Muscle layer of duodenum (tissue), 2 donors: ENCODE data around the gene ACAP3.

ENCODE experiments used
- H3K27ac ChIP-seq: one replicate; pipeline ENCODE4 v1.7.0; 2013; ENCODE audit warnings: mild to moderate bottlenecking, low read length
- H3K27me3 ChIP-seq: one replicate; pipeline ENCODE4 v1.7.0; 2013; ENCODE audit warnings: low read depth, mild to moderate bottlenecking, control low read depth, low read length
- H3K36me3 ChIP-seq, 2 donors: one replicate each; pipeline ENCODE4 v1.7.0; 2013; ENCODE audit warnings: low read length in 2 of 2, control low read depth in 1 of 2, mild to moderate bottlenecking in 1 of 2; ENCODE audit not compliant: insufficient read depth in 2 of 2, control insufficient read depth in 1 of 2
- H3K4me1 ChIP-seq, 2 donors: one replicate each; pipeline ENCODE4 v1.7.0; 2013; ENCODE audit warnings: low read length in 2 of 2, mild to moderate bottlenecking in 2 of 2, control low read depth in 1 of 2, moderate library complexity in 1 of 2; ENCODE audit not compliant: insufficient read depth in 2 of 2, control insufficient read depth in 1 of 2
- H3K4me3 ChIP-seq, 2 donors: one replicate each; pipeline ENCODE4 v1.7.0; 2013; ENCODE audit warnings: low read length in 2 of 2, low read depth in 1 of 2, mild to moderate bottlenecking in 1 of 2
- H3K9me3 ChIP-seq, 2 donors: one replicate each; pipeline ENCODE4 v1.7.0; 2013; ENCODE audit warnings: low read length in 2 of 2, control low read depth in 1 of 2, mild to moderate bottlenecking in 1 of 2; ENCODE audit not compliant: control insufficient read depth in 1 of 2
- donor health status: healthy.

Gene ACAP3

DNA sequence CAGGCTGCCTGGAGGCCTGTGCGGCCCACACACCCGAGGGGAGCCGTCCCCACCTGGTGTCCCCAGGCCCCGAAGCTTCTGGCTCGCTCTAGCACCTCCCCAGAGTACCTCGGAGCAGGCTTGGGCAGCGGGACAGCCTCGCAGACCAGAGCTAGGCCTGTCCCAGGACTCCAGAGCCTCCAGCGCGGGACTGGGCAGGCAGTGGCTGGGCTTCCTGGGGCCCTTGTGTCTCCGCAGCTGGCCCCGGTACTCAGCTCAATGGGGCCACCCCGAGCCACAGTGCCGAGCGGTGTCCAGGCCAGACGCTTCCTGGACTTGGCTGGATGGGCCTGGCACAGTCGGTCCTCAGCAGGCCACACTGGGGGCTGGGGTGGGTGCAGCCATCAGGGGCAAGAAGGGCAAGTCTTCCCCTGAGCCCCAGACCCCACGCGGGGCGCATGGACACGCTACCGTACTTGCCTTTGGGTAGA lies 22.6 kb downstream of the ACAP3 start:
- no peaks in the 10 kb centered on the region for H3K4me1 ChIP-seq
- no peak overlapping the region for H3K4me3 ChIP-seq
- no peaks in the 10 kb centered on the region for H3K36me3 ChIP-seq
- no peak overlapping the region for H3K27ac ChIP-seq
- H3K9me3 ChIP-seq: no peaks in the 10 kb centered on the region
- H3K27me3 ChIP-seq: no peaks in the 10 kb centered on the region

DNA sequence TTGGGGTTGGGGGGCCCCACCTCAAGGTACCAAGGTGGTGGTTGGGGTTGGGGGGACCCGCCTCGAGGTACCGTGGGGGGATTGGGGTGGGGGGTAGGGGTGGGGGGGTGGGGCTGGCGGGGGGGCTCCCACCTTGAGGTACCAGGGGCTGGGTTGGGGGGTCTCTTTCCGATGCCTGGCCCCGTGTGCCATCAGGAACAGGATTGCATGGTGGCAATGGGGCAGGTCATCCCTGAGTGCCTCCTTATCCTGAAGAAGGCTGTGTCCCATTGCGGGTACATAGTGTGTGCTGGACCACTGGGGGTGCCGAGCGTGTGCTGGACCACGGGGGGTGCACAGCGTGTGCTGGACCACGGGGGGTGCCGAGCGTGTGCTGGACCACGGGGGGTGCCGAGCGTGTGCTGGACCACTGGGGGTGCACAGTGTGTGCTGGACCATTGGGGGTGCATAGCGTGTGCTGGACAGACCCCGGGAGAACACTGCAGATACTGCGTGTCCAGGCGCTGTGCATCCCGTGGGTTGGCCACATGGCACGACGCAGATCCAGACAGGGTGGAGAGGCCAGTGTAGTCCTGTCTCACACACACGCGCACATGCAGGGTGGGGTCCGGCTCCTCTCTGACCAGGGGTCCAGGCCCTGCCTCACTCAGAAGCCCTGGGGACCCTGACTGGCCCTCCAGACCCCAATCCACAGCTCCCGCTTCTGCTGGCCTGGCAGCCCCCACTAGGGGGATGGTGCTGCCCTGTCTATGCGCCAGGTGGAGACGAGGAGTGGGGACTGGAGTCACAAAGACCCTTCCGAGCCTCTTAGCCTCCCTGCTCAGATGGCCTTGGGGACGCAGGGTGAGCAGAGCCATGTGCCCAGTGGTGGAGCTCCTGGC lies 23.3 kb downstream of the ACAP3 start:
- H3K27me3 ChIP-seq: no peaks in the 10 kb centered on the region
- no peak overlapping the region for H3K27ac ChIP-seq
- no peaks in the 10 kb centered on the region for H3K4me1 ChIP-seq
- no peaks in the 10 kb centered on the region for H3K36me3 ChIP-seq
- no peaks in the 10 kb centered on the region for H3K9me3 ChIP-seq
- H3K4me3 ChIP-seq: no peak overlapping the region

DNA sequence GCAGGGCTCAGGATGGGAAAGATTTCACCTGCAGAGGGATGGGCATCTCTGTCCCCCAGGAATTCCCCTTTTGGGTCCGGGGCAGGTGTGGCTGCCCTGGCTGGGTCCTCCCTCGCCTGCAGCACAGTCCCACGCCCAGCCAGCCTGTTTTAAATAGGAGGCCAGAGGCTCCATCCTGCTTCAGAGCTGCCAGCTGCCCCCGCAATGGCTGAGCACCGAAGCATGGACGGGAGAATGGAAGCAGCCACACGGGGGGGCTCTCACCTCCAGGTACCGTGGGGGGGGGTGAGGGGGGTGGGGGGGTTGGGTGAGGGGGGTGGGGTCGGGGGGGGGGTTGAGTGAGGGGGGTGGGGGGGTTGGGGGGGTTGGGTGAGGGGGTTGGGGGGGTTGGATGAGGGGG lies 23.9 kb downstream of the ACAP3 start:
- H3K36me3 ChIP-seq: no peaks in the 10 kb centered on the region

DNA sequence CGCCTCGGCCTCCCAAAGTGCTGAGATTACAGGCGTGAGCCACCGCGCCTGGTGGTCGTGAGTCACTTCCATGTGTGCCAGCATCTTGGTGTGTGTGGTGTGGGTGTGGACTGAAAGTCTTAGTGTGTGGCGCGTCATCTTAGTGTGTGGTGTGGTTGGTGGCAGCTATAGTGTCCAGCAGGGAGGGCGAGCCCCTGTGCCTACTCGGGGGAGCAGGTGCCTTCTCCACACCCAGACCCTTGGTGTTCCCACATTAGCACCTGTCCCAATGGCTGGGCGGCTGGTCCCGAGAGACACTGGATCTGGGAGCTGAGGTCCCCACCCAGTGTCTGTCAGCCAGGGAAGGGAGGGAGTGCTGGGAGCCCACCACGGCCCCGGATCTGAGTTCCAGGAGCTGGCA lies 24.7 kb downstream of the ACAP3 start:
- H3K27ac ChIP-seq: no peak overlapping the region
- H3K4me3 ChIP-seq: no peak overlapping the region
- H3K9me3 ChIP-seq: no peaks in the 10 kb centered on the region
- no peaks in the 10 kb centered on the region for H3K27me3 ChIP-seq
- H3K36me3 ChIP-seq: no peaks in the 10 kb centered on the region
- H3K4me1 ChIP-seq: no peaks in the 10 kb centered on the region

More for the DNA sequence above, 23.9 kb downstream of the ACAP3 start:
- H3K4me3 ChIP-seq: no peak overlapping the region
- no peak overlapping the region for H3K27ac ChIP-seq
- H3K27me3 ChIP-seq: no peaks in the 10 kb centered on the region
- no peaks in the 10 kb centered on the region for H3K4me1 ChIP-seq
- no peaks in the 10 kb centered on the region for H3K9me3 ChIP-seq

DNA sequence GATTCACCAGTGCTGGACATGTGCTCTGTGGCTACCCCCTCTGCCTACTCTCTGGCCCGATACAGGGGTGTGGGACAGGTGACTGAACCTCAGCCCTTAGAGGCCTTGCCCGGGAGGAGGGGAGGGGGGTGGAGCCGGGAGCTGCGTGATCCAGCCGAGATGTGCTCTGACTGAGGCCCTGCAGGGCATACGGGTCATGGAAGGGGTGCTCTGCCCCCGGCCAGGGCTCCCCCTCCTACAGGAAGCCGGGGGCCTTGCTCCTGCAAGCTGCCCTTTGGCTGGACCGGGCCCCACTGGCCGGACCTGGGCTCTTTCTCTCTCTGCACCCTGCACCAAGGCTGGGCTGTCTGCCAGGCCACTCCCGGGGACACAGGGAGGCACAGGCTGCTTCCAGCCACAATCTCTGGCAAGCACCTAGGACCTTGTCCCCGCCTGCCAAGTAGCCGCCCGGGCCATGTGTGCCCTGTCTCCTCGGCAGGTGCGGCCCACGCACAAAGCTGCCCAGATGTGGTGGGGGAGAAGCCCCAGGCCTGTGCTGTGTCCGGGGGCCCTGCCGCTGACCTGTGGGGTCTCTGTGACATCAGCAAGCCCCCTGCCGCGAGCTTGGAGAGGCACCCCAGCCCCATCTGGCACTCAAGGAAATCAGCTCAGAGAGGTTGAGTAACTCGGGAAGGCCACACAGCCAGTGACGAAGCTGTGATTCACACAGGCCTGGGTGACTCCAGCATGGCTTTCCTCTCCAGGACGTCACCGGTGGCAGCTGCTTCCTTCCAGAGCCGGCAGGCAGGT lies 26.0 kb downstream of the ACAP3 start:
- Histone ChIP-seq H3K4me1 (no peaks in the 10 kb centered on the region), H3K27ac (peak overlapping the region; percentile 23), H3K9me3 (no peaks in the 10 kb centered on the region), H3K4me3 (no peak overlapping the region), H3K27me3 (no peaks in the 10 kb centered on the region), H3K36me3 (no peaks in the 10 kb centered on the region)

DNA sequence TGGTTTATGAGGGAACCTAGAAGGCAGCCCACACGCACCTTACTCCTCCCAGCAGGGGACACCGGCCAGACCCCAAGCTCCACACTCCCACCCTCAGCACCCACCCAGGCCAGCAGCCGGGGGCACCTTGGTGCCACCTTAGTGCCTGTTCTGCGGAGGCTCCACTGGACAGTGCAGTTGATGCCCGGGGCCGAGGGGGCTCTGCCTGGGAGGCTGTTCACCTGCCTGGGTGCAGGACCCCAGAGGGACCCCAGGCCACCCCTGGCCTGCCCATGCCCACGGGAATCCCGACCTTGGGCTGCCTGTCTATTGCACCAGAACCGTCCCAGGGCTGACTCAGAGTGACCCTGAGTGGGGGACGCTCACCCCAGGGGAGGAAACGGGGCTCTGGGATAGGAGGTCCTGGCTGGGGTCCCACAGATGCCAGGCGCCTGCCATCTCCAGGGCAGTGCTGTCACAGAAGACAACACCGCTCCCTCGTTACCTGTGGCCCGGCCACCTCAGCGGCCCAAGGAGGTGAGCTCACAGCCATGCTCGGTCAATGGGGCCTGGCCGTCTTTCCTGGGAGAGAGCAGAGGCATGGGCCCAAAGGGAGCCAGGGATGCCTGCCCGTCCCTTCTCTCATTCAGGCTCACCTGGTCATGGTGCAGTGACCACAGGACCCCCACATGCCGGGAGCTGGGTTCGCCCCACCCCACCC lies 26.8 kb downstream of the ACAP3 start:
- no peak overlapping the region for H3K4me3 ChIP-seq
- H3K36me3 ChIP-seq: no peaks in the 10 kb centered on the region
- no peaks in the 10 kb centered on the region for H3K27me3 ChIP-seq
- H3K4me1 ChIP-seq: no peaks in the 10 kb centered on the region
- H3K27ac ChIP-seq: no peak overlapping the region
- no peaks in the 10 kb centered on the region for H3K9me3 ChIP-seq

DNA sequence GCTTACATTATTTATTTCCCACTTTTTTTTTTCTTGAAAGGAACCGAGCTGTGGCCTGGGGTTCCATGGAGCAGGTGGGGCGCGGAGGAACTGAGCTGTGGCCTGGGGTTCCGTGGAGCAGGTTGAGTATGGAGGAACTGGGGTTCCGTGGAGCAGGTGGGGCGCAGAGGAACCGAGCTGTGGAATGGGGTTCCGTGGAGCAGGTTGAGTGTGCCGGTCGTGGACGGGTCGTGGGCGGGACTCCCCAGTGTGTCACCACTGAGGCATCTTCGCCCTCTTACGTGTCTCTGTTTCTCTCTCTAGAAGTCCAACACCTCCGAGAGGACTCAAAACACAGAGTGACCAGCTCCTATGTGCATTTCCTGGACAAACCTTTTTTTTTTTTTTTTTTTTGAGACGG lies 28.7 kb downstream of the ACAP3 start:
- no peaks in the 10 kb centered on the region for H3K36me3 ChIP-seq
- no peak overlapping the region for H3K4me3 ChIP-seq
- H3K9me3 ChIP-seq: no peaks in the 10 kb centered on the region
- H3K27ac ChIP-seq: no peak overlapping the region
- H3K4me1 ChIP-seq: peaks cover 0 to 7% of the 10 kb centered on the region in 2 donors
- H3K27me3 ChIP-seq: no peaks in the 10 kb centered on the region

DNA sequence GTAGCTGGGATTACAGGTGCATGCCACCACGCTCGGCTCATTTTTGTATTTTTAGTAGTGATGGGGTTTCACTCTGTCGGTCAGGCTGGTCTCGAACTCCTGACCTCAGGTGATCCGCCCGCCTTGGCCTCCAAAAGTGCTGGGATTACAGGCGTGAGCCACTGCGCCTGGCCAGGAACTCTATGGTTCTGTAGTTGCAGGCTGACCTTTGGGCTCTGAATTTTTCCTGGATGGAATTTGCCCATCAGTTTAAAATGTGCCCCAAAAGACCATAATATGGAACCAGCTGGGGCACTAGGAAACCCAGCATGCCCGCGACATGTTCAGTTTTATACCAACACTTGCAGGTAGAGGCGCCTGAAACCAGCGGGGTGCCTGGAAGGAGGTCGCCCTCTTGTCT lies 29.1 kb downstream of the ACAP3 start:
- Histone ChIP-seq H3K27me3 (no peaks in the 10 kb centered on the region), H3K4me3 (no peak overlapping the region), H3K9me3 (no peaks in the 10 kb centered on the region), H3K36me3 (no peaks in the 10 kb centered on the region), H3K27ac (no peak overlapping the region), H3K4me1 (peaks cover 0 to 7% of the 10 kb centered on the region in 2 donors)

DNA sequence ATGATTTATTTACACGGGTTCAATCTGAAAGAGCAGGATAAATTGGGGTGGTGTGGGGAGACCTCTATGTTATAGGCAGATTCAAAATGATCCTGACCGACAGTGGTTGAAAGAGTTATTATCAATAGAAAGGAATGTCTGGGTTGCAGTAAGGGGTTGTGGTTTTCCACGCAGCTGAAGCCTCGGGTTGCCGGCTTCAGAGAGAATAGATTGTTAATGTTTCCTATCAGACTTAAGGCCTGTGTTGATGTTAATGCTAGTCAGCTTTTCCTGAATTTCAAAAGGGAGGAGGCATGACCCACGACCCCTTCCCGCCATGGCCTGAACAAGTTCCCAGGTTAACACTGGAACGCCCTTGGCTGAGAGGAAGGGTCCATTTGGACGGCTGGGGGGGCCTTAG lies 31.9 kb downstream of the ACAP3 start:
- H3K4me1 ChIP-seq: peaks cover 15 to 29% of the 10 kb centered on the region in 2 donors
- H3K4me3 ChIP-seq: no peak overlapping the region
- H3K27ac ChIP-seq: no peak overlapping the region
- H3K36me3 ChIP-seq: no peaks in the 10 kb centered on the region
- H3K27me3 ChIP-seq: no peaks in the 10 kb centered on the region
- no peaks in the 10 kb centered on the region for H3K9me3 ChIP-seq

DNA sequence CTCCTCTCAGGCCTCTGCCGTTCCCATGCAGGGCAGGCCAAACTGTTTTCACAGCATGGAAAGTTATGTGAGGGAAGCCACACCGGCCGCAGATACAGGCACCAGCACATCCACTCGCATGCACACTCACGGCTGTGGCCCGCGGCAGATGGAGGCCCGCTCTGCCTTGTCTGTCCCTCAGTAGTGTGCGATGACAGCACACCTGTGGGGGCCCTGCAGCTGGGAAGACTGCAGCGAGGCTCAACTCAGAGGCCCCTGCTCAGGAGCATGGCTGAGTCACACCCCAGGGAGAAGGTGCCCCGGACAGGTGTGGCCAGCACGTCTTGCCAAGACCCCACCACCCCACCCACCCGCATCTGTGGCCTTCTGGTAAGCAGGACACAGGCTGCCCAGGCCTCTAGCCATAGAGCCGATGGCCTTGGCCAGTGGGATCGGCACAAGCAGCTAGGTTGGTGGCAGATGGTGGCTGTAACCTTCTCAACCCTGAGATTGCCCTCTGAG lies 32.7 kb downstream of the ACAP3 start:
- Histone ChIP-seq H3K27me3 (no peaks in the 10 kb centered on the region), H3K27ac (no peak overlapping the region), H3K4me3 (peak overlapping the region in 1 of 2 donors; percentile 97), H3K36me3 (no peaks in the 10 kb centered on the region), H3K9me3 (no peaks in the 10 kb centered on the region), H3K4me1 (peaks cover 19 to 36% of the 10 kb centered on the region in 2 donors)
